C4-2B (cell line): ENCODE measurements around the gene TRIM36.

Experiments used
- H3K27ac ChIP-seq: fragments of 450-650 bp; 2 replicates; pipeline ENCODE4 v1.5.1; 2017
- CTCF ChIP-seq: fragments of 450-650 bp; conservative IDR thresholded peaks from 2 replicates; pipeline ENCODE4 v1.5.1; 2017; ENCODE audit warnings: mild to moderate bottlenecking
- ZFX ChIP-seq: fragments of 450-650 bp; IDR thresholded peaks from 2 replicates; pipeline ENCODE4 v1.6.1; 2017

Gene TRIM36

GRCh38 chr5:115192098-115192497 is 22.4 kb upstream of the TRIM36 start:
- H3K27ac ChIP-seq = no peak overlapping the region
- TF ChIP-seq CTCF (no peak), ZFX (no peak)

- no peak overlapping the region for H3K27ac ChIP-seq
- TF ChIP-seq CTCF = no peak
- no peak for TF ChIP-seq ZFX
Observed at GRCh38 chr5:115191474-115192031, 21.8 kb upstream of the TRIM36 start.

GRCh38 chr5:115190388-115190787 is 20.7 kb upstream of the TRIM36 start:
- TF ChIP-seq CTCF = no peak
- no peak for TF ChIP-seq ZFX

GRCh38 chr5:115189866-115190265 is 20.2 kb upstream of the TRIM36 start:
- no peak for TF ChIP-seq CTCF
- TF ChIP-seq ZFX = no peak
- H3K27ac ChIP-seq = no peak overlapping the region

More at GRCh38 chr5:115190388-115190787, 20.7 kb upstream of the TRIM36 start:
- H3K27ac ChIP-seq = no peak overlapping the region

GRCh38 chr5:115186794-115187193 is 17.1 kb upstream of the TRIM36 start:
- TF ChIP-seq CTCF (no peak), ZFX (no peak)
- H3K27ac ChIP-seq = no peak overlapping the region

GRCh38 chr5:115184770-115185169 is 15.1 kb upstream of the TRIM36 start:
- H3K27ac ChIP-seq = no peak overlapping the region
- no peak for TF ChIP-seq ZFX
- TF ChIP-seq CTCF = no peak

GRCh38 chr5:115181757-115182156 is 12.0 kb upstream of the TRIM36 start:
- H3K27ac ChIP-seq = no peak overlapping the region
- TF ChIP-seq ZFX (no peak), CTCF (no peak)
